NK-92 (cell line): ENCODE measurements around the gene PGGHG.

ENCODE experiments used
- DNase-seq: peaks from one replicate; lab custom pipeline; 2025; ENCODE audit not compliant: unreplicated experiment; lab: John Stamatoyannopoulos, UW

PGGHG gene

DNA sequence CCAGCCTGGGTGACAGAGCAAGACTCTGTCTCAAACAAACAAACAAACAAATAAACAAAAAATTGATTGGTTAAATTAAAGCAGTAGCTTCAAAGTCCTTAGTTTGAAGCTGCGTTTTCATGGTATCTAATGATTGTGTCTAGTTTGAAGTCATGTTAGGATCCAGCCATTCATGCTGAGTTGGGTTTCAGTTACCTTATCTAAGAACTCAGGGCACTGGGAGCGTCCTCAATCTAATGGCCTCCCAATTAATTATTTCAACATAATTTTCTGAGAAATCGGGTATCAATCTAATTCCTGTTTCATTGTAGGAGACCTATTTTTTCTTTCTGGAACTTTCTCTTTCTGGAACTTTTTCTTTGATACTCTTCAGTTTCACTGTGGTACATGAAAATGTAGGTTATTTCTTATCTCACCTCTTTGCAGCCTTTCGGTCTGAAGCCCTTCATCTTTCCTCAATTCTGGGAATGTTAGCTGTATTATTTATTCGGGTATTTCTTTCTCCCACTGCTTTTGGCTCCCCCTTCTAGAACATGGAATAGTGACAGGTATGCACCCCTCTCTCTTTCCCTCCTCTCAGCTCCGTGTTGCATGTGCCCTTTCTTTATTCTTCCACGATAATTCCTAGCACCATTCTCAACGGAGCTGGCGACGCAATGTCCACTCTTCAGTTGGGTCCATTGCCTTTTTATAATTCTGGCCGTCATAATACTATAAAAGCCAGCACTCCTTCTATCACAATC, 56.1 kb downstream of the PGGHG start:
- no peak for DNase-seq
